HG02571 (cell line): ENCODE data around the gene TYMS.

Experiments used
- ATAC-seq: cut with Tn5 transposase; IDR thresholded peaks from one replicate; pipeline ENCODE4 v1.9.1; 2021; ENCODE audit warnings: mild to moderate bottlenecking, moderate library complexity; ENCODE audit not compliant: unreplicated experiment

TYMS gene

GRCh38 chr18:657311-658000 is at the start of gene TYMS:
Gene TYMS, plus strand, starts transcription at chr18:657653. Its CDS starts 90 bp downstream, at chr18:657743.
- peak; percentile 38 for ATAC-seq

GRCh38 chr18:607930-608329 is 49.5 kb upstream of the TYMS start:
- no peak for ATAC-seq

GRCh38 chr18:610214-610928 is 47.1 kb upstream of the TYMS start:
- ATAC-seq: no peak

- ATAC-seq: no peak
Observed at GRCh38 chr18:612156-612555, 45.3 kb upstream of the TYMS start.

- ATAC-seq: no peak
Observed at GRCh38 chr18:614193-614592, 43.3 kb upstream of the TYMS start.

- no peak for ATAC-seq
Observed at GRCh38 chr18:615092-615521, 42.3 kb upstream of the TYMS start.

- ATAC-seq: no peak
Observed at GRCh38 chr18:615773-616172, 41.7 kb upstream of the TYMS start.

GRCh38 chr18:616380-616995 is 41.0 kb upstream of the TYMS start:
- no peak for ATAC-seq

- ATAC-seq: no peak
Observed at GRCh38 chr18:617970-618504, 39.4 kb upstream of the TYMS start.

GRCh38 chr18:618618-619017 is 38.8 kb upstream of the TYMS start:
- no peak for ATAC-seq

GRCh38 chr18:621291-622043 is 36.0 kb upstream of the TYMS start:
- ATAC-seq: no peak

GRCh38 chr18:622289-622688 is 35.2 kb upstream of the TYMS start:
- ATAC-seq: no peak

GRCh38 chr18:623761-624620 is 33.5 kb upstream of the TYMS start:
- no peak for ATAC-seq

- ATAC-seq: no peak
Observed at GRCh38 chr18:627231-627630, 30.2 kb upstream of the TYMS start.

GRCh38 chr18:629269-630150 is 27.9 kb upstream of the TYMS start:
- no peak for ATAC-seq

- ATAC-seq: no peak
Observed at GRCh38 chr18:631560-631959, 25.9 kb upstream of the TYMS start.

- ATAC-seq: no peak
Observed at GRCh38 chr18:634551-635045, 22.9 kb upstream of the TYMS start.

GRCh38 chr18:635171-635570 is 22.3 kb upstream of the TYMS start:
- ATAC-seq: no peak

GRCh38 chr18:641224-641623 is 16.2 kb upstream of the TYMS start:
- no peak for ATAC-seq
